ENCODE results near the gene DYNC2H1.

- TF ChIP-seq EZH2 (IDR thresholded peaks at IDR 0.05; ENCODE audit: low read length, missing control alignments) (no peak), CTCF (conservative IDR thresholded peaks at IDR 0.05 in 1 of 2, IDR thresholded peaks at IDR 0.05 in 1 of 2; ENCODE audit: low read depth in 1 of 2, low read length in 2 of 2) (no peak)
Observed at GRCh38 chr11:103499710-103500340, 390.6 kb downstream of the DYNC2H1 start.

Data from fibroblast of lung (primary cell).